OCI-LY3 (cell line): Measurements from ENCODE around the gene ATP8A2.

Experiments used
- H2AFZ ChIP-seq: fragments of 200-600, 300-600 bp; shearing (Covaris generic); 2 replicates; pipeline ENCODE4 v1.6.0; 2014; ENCODE audit warnings: antibody characterized with exemption, low read depth, low read length
- H3K27ac ChIP-seq: fragments of 200-600, 300-600 bp; sonication (generic); 2 replicates; pipeline ENCODE4 v1.5.1; 2014; ENCODE audit warnings: mild to moderate bottlenecking, low read length, moderate library complexity, mixed read lengths
- H3K27me3 ChIP-seq: fragments of 200-600, 300-600 bp; sonication (generic); 2 replicates; pipeline ENCODE4 v1.6.1; 2014; ENCODE audit warnings: low read depth, low read length, mixed read lengths
- H3K36me3 ChIP-seq: fragments of 200-600, 300-600 bp; sonication (generic); replicated peaks from 2 replicates; pipeline ENCODE3; 2014; ENCODE audit warnings: low read depth, low read length, mixed read lengths
- H3K4me1 ChIP-seq: fragments of 300-600, 200-600 bp; sonication (generic); 2 replicates; pipeline ENCODE4 v1.6.1; 2014; ENCODE audit warnings: low read length, mixed read lengths
- H3K4me2 ChIP-seq: fragments of 200-600, 300-600 bp; sonication (generic); 2 replicates; pipeline ENCODE4 v1.6.1; 2014; ENCODE audit warnings: low read length, mixed read lengths
- H3K4me3 ChIP-seq: fragments of 300-600, 200-600 bp; sonication (generic); 2 replicates; pipeline ENCODE4 v1.5.1; 2014; ENCODE audit warnings: antibody characterized with exemption, mild to moderate bottlenecking, low read length, moderate library complexity
- H3K79me2 ChIP-seq: fragments of 300-600, 200-600 bp; shearing (Covaris generic); 2 replicates; pipeline ENCODE4 v1.6.1; 2014; ENCODE audit warnings: mild to moderate bottlenecking, low read length, mixed read lengths
- H3K9ac ChIP-seq: fragments of 300-600, 200-600 bp; shearing (Covaris generic); 2 replicates; pipeline ENCODE4 v1.6.0; 2014; ENCODE audit warnings: mild to moderate bottlenecking, low read length, moderate library complexity
- H3K9me3 ChIP-seq: fragments of 200-600, 300-600 bp; shearing (Covaris generic); 2 replicates; pipeline ENCODE4 v1.6.1; 2014; ENCODE audit warnings: low read length, mixed read lengths; ENCODE audit not compliant: insufficient read depth
- H4K20me1 ChIP-seq: fragments of 200-600, 300-600 bp; sonication (generic); 2 replicates; pipeline ENCODE4 v1.6.1; 2016; ENCODE audit warnings: low read length, mixed read lengths; ENCODE audit not compliant: insufficient read depth
- CTCF ChIP-seq: fragments of 200-600, 300-600 bp; sonication (generic); IDR thresholded peaks from 2 replicates; pipeline ENCODE4 v1.5.1; 2014; ENCODE audit warnings: antibody characterized with exemption, low read length, low read depth
- EZH2phosphoT487 ChIP-seq: fragments of 200-600 bp; shearing (Covaris generic); IDR thresholded peaks from 2 replicates; pipeline ENCODE4 v1.6.1; 2018; ENCODE audit warnings: antibody characterized with exemption, mixed run types, low read depth

ATP8A2 gene

DNA sequence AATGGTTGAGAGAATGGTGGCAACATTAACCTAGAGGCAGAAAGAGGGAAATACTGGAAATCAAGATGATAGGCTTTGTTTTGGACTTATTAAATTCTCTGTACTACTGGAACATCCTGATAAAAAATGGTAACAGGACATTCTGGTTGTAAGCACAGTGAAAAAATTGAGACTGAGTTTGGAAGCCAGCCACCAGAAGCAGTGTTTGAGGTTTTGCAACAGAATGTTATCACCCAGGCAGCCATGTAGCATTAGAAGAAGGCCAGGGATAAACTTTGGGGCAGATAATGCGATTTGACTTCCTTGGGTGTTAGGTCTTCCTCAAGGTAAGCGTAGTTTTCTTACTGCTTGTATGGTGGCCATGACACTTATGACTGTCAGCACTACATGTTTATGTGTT is 307.4 kb downstream of the ATP8A2 start:
- no peak overlapping the region for H3K4me3 ChIP-seq
- TF ChIP-seq CTCF = no peak
- TF ChIP-seq EZH2phosphoT487 = no peak
- no peaks in the 10 kb centered on the region for H3K36me3 ChIP-seq
- no peaks in the 10 kb centered on the region for H4K20me1 ChIP-seq
- no peaks in the 10 kb centered on the region for H3K27me3 ChIP-seq
- no peak overlapping the region for H3K9ac ChIP-seq
- H3K4me1 ChIP-seq = no peaks in the 10 kb centered on the region
- no peak overlapping the region for H3K4me2 ChIP-seq
- no peak overlapping the region for H3K27ac ChIP-seq
- H3K79me2 ChIP-seq = no peaks in the 10 kb centered on the region
- no peak overlapping the region for H2AFZ ChIP-seq
- no peaks in the 10 kb centered on the region for H3K9me3 ChIP-seq

DNA sequence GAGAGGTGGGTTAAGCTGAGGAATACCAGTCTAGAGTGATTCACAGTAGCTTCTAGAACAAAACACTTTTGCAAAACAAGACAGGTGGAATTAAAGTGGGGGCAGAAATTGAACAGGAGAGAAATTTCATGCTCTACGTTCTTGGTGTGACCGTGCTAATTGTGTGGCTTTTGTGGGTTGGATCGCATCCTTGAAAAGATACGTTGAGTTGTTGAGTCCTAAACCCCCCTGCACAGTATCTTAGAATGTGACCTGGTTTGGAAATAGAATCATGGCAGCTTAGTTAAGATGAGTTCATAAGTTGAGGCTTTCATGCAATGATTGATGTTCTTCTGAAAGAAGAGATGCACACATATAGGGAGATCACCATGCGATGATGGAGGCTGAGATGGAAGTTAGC is 308.2 kb downstream of the ATP8A2 start:
- H3K27me3 ChIP-seq = no peaks in the 10 kb centered on the region
- H3K4me2 ChIP-seq = no peak overlapping the region
- no peak overlapping the region for H2AFZ ChIP-seq
- no peaks in the 10 kb centered on the region for H3K36me3 ChIP-seq
- no peak overlapping the region for H3K9ac ChIP-seq
- H3K4me3 ChIP-seq = no peak overlapping the region
- no peak overlapping the region for H3K27ac ChIP-seq
- TF ChIP-seq CTCF (no peak), EZH2phosphoT487 (no peak)
- no peaks in the 10 kb centered on the region for H4K20me1 ChIP-seq
- H3K79me2 ChIP-seq = no peaks in the 10 kb centered on the region
- no peaks in the 10 kb centered on the region for H3K9me3 ChIP-seq
- no peaks in the 10 kb centered on the region for H3K4me1 ChIP-seq

GRCh38 chr13:25682276-25682675 is 310.5 kb downstream of the ATP8A2 start:
- Histone ChIP-seq H3K9ac (no peak overlapping the region), H3K4me3 (no peak overlapping the region), H3K27ac (no peak overlapping the region), H3K36me3 (no peaks in the 10 kb centered on the region), H3K4me1 (no peaks in the 10 kb centered on the region), H3K9me3 (no peaks in the 10 kb centered on the region), H4K20me1 (no peaks in the 10 kb centered on the region), H2AFZ (no peak overlapping the region), H3K27me3 (no peaks in the 10 kb centered on the region), H3K4me2 (no peak overlapping the region), H3K79me2 (no peaks in the 10 kb centered on the region)
- TF ChIP-seq EZH2phosphoT487 (no peak), CTCF (no peak)

DNA sequence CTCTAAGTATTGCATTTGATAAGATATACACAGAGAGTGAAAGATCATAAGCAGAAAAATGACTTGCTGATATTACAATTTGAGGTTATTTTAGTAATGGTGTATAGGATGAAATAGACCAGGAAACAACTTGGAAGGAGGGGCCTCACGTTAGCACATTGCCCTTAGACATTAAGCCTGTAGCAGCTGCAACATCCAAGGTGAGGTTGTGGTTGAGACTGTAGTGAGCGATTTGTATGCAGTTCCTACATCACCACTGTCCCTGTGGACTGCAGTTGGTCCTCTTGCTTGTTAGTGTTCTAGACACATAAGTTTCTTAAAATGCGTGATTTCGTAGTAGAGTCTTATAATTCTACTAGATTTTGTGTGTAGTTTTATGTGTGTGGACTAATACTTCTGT is 311.3 kb downstream of the ATP8A2 start:
- TF ChIP-seq EZH2phosphoT487 (no peak), CTCF (no peak)
- no peaks in the 10 kb centered on the region for H3K79me2 ChIP-seq
- no peak overlapping the region for H3K9ac ChIP-seq
- no peaks in the 10 kb centered on the region for H4K20me1 ChIP-seq
- H3K4me1 ChIP-seq = no peaks in the 10 kb centered on the region
- H3K4me3 ChIP-seq = no peak overlapping the region
- H3K27ac ChIP-seq = no peak overlapping the region
- H3K27me3 ChIP-seq = no peaks in the 10 kb centered on the region
- H2AFZ ChIP-seq = no peak overlapping the region
- H3K9me3 ChIP-seq = no peaks in the 10 kb centered on the region
- H3K4me2 ChIP-seq = no peak overlapping the region
- H3K36me3 ChIP-seq = no peaks in the 10 kb centered on the region
